ENCODE results near the gene NDST1.

The NDST1 gene

GRCh38 chr5:150489360-150490295, 18.3 kb upstream of the NDST1 start:
- DNase-seq: no peak

- no peak for DNase-seq
Observed at GRCh38 chr5:150490296-150490669, 17.6 kb upstream of the NDST1 start.

- no peak for DNase-seq
Observed at GRCh38 chr5:150490754-150491153, 17.2 kb upstream of the NDST1 start.

- no peak for DNase-seq
Observed at GRCh38 chr5:150491876-150492275, 16.1 kb upstream of the NDST1 start.

GRCh38 chr5:150492621-150493020, 15.3 kb upstream of the NDST1 start:
- DNase-seq: no peak

- no peak for DNase-seq
Observed at GRCh38 chr5:150496098-150496497, 11.8 kb upstream of the NDST1 start.

- no peak for DNase-seq
Observed at GRCh38 chr5:150496534-150496933, 11.4 kb upstream of the NDST1 start.

GRCh38 chr5:150497274-150497988, 10.5 kb upstream of the NDST1 start:
- no peak for DNase-seq

- DNase-seq: no peak
Observed at GRCh38 chr5:150497989-150498317, 10.0 kb upstream of the NDST1 start.

- no peak for DNase-seq
Observed at GRCh38 chr5:150498501-150498900, 9.4 kb upstream of the NDST1 start.

- no peak for DNase-seq
Observed at GRCh38 chr5:150498971-150499370, 9.0 kb upstream of the NDST1 start.

GRCh38 chr5:150499437-150499956, 8.4 kb upstream of the NDST1 start:
- DNase-seq: no peak

GRCh38 chr5:150500328-150500841, 7.5 kb upstream of the NDST1 start:
- no peak for DNase-seq

- no peak for DNase-seq
Observed at GRCh38 chr5:150500905-150501304, 7.0 kb upstream of the NDST1 start.

- DNase-seq: no peak
Observed at GRCh38 chr5:150502106-150502505, 5.8 kb upstream of the NDST1 start.

- DNase-seq: no peak
Observed at GRCh38 chr5:150502847-150503246, 5.1 kb upstream of the NDST1 start.

- no peak for DNase-seq
Observed at GRCh38 chr5:150503386-150503785, 4.5 kb upstream of the NDST1 start.

- DNase-seq: no peak
Observed at GRCh38 chr5:150503977-150504620, 3.8 kb upstream of the NDST1 start.

GRCh38 chr5:150505041-150505511, 2.9 kb upstream of the NDST1 start:
- DNase-seq: no peak

- DNase-seq: no peak
Observed at GRCh38 chr5:150505816-150506215, 2.1 kb upstream of the NDST1 start.

- DNase-seq: no peak
Observed at GRCh38 chr5:150506571-150507473, 1.1 kb upstream of the NDST1 start.

GRCh38 chr5:150508277-150508640, 328 bp downstream of the NDST1 start:
- DNase-seq: no peak

All from activated CD4-positive, alpha-beta T cell treated with anti-CD3 and anti-CD28 coated beads, Interleukin-2, amount 50 U/mL, for 1 hour (primary cell).